GM18507 (cell line): ENCODE measurements around the gene RPN2.

Source experiments
- DNase-seq: peaks from one replicate; pipeline ENCODE4 v3.0.0; 2011; ENCODE audit warnings: low read depth; ENCODE audit not compliant: insufficient read length; ENCODE audit errors: extremely low spot score
- FAIRE-seq: peaks from 2 replicates; lab custom pipeline; 2011; peaks lifted over from hg19 to GRCh38; lab: Jason Lieb, UNC

RPN2 gene

DNA sequence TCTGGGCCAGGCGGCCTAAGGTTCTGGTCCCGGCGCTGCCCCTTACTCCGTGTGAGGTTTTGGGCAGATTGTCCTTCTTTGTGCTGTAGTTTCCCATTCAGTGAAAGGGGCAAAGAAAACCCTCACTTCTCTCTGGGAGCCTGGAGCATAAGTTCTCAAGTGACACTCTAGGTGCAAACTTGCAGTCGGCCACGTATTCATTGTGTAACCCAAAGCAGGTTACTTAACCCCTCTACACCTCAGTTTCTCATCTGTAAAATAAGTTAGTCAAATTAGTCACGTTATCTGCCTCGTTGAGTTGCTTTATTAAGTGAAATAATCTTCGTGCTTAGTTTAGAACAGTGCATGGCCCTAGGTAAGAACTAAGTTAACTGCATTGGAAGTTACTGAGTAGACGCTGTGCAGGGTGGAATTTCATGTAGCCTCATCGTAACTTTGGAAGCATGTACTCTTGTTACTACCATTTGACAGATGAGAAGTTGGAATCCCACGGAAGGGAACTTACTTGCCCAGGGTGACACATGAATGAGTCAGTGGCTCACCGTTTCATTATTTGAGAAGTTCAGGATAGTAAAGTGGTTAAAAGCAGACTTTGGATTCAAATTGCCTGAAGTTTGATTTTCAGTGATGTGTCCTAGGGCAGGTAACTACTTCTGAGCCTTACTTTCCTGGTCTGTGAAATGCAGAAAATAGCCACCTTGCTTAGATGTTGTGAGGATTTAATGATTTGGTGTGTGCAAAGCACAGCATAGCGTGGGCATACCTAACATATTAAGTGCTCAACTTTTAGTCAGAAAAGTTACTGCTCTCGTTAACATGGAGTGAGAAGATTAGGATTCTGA, 774 bp downstream of the RPN2 start:
- DNase-seq = no peak
- no peak for FAIRE-seq

DNA sequence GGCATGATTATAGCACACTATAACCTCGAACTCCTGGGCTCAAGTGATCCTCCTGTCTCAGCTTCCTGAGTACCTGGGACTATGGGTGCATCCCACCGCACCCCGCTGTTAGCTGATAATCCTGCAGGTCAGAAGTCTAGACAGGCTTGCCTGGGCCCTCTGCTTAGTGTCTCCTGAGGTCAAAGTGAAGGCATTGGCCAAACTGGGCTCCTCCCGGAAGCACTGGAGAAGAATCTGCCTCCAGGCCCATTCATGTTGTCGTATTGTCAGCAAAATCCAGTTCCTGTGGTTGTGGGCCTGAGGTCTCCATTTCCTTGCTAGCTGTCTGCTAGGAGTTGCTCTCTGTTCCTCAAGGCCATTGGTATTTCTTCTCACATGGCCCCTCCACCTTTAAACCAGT, 6.6 kb downstream of the RPN2 start:
- no peak for FAIRE-seq
- no peak for DNase-seq

DNA sequence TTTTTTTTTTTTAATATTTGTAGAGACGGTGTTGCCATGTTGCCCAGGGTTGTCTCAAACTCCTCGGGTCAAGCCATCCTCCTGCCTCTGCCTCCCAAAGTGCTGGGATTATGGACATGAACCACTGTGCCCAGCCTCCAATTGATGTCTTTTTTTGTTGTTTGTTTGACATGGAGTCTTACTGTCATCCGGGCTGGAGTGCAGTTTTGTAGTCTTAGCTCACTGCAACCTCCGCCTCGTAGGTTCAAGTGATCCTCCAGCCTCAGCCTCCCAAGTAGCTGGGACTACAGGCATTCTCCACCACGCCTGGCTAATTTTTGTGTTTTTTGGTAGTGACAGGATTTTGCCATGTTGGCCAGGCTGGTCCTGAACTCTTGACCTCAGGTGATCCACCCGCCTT, 9.7 kb downstream of the RPN2 start:
- FAIRE-seq (no peak), DNase-seq (no peak)

DNA sequence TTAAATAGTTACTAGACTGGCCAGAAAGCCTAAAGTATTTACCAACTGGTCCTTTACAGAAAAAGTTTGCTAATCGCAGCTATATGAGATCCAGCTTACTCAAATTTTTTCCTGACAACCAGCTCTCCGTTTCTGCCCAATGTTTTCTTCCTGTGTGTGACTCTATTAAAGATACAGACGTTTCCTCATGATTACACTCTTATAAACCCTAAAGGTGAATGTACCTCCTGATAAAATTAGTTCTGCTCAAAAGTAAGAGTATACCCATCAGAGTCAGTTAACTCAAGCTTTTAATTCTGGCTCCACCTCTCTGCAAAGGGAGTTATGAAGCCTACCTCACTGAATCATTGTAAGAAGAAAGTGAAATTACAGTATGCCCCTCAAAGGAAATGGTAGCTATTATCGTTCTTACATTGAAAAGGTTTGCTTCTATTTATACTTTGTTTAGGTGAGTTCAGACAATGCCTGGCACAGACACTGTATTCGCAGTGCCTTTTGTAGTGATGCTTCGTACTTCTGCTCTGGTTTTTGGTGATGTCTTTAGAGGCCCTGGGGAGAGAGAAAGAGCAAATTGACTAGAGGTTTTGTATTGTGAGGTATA, 10.4 kb downstream of the RPN2 start:
- DNase-seq (no peak), FAIRE-seq (no peak)

DNA sequence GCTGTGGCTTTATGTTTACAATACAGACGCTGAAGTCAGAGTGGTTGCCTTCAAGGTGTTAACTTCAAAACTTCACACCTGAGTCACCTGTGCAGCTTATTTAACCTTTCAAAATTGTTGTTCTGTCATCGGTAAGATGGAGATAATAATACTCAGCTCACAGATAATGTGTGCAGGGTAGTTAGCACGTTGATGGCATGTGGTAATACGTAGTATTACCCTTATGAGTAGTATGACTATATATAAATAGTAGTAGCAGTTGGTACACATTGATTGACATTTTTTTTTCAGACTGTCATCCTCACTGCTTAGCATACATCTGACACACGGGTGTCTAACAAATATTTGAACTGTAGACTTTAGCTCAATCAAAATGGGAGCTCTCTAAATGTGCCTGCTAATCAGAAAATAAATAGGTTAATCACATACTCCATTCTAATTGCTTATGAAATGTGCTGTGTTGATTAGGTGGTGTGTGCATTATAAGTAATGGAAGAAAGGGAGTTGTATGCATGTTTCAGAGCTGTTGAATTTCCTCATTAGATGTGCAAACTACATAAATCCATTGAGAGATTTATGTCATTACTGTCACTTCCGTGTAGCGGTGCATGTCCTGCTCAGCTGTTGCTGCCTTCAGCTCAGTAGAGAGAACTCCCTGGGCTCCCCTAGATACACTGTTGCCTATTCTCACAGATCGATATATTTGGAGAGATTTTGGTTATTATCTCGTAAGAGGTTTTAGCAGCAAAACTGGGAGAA, 11.4 kb downstream of the RPN2 start:
- no peak for DNase-seq
- no peak for FAIRE-seq

DNA sequence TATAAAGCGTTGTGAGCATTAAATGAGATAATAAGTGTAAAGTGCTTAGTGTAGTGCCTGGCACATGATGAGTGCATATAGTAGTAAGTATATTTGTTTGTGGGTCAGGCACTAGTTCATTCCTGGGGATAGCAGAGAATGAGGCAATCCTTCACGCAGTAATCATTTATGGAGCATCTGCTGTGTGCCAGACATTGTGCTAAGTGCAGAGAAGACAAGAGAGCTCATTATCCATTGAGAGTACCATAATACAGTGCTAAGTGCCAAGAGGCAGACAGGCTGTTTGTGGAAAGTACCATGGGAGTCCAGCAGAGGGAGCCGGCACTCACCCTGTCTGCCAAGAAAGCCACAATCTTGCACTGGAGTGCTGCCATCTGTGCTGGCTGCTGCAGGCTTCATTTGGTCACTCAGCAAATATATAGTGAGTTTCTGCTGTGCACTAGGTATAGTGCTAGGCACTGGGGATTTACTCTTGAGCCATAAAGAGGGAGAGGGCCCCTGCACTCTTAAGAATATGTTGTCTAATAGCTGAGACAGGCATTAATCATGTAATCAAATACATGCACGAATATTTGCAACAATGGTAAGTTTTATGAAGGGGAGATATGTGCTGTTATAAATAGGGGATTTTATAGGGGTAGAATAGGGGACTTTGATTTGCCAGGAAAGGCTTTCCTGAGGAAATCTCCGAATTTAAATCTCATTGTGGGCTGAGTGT, 13.2 kb downstream of the RPN2 start:
- peak; percentile 50 for DNase-seq
- peak; percentile 60 for FAIRE-seq

DNA sequence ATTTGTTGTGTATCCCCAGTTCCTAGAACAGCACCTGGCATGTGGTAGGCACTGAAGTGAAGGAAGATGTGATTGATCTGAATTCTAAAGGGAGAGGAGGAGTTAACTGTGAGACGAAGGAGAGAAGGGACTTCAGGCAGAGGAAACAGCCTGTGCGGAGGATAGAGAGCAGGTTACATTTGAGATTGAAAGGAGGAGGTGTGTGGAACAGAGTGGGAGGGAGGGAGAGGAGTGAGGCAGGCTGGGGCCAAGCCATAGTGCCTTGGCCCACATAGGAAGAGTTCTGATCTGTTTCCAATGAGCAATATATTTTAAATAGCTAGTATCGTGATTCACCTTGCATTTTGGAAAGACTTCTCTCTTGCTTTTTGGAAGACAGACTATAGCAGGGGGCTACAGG, 14.1 kb downstream of the RPN2 start:
- FAIRE-seq (no peak), DNase-seq (no peak)

DNA sequence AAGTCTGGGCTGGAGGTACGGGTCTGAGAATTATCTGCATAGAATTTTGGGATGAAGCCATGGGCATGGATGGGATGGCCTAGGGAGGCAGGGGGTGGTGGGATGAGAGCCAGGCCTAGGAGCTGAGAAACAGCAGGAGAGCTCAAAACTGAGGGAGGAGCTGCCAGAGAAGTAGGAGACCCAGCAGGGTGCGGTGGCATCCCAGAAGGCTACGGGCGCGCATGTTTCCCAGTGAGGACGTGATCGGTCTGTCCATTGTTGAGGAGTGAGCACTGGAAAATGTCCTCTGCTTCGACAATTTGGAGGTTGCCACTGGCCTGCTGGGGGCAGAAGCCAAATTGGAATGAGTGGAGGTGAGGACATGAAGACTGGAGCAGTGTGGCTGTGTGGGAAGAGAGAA, 14.7 kb downstream of the RPN2 start:
- FAIRE-seq (no peak), DNase-seq (no peak)

DNA sequence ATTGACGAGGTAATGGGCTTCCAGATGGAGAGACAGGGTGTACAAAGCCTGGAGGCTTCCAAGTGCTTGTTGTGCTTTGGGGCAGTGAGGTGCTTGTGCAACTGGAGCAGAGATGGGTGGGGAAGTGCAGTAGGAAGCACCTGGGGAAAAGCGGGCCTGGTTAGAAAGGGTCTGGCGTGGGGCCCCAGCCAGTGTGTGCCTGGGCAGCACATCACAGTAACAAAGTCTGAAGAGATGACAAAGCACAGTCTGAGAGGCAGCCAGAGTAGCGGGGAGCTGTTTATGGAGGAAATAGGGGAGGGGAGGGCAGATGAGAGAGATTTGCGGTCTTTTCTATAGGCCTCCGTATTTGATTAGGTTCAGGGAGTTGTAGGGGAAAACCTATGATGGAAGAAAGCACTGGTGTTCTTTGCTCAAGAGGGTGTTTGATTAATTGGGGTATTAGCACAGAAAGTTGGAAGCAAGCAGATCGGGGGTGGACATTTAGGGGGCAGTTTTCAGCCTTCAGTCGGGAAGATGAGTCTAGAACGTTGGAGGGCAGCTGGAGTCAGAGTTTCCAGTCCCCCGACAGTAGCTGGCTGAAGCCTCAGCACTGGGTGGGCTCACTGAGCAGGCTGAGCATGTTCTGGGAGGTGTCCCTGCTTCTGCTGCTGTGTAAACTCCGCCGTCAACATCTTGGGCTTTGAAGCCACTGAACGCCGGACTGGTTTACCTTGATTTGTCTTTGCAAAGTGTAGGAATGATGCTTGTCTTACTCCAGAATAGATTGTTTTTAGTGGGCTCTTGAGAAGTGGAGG, 15.7 kb downstream of the RPN2 start:
- FAIRE-seq = no peak
- DNase-seq = no peak

DNA sequence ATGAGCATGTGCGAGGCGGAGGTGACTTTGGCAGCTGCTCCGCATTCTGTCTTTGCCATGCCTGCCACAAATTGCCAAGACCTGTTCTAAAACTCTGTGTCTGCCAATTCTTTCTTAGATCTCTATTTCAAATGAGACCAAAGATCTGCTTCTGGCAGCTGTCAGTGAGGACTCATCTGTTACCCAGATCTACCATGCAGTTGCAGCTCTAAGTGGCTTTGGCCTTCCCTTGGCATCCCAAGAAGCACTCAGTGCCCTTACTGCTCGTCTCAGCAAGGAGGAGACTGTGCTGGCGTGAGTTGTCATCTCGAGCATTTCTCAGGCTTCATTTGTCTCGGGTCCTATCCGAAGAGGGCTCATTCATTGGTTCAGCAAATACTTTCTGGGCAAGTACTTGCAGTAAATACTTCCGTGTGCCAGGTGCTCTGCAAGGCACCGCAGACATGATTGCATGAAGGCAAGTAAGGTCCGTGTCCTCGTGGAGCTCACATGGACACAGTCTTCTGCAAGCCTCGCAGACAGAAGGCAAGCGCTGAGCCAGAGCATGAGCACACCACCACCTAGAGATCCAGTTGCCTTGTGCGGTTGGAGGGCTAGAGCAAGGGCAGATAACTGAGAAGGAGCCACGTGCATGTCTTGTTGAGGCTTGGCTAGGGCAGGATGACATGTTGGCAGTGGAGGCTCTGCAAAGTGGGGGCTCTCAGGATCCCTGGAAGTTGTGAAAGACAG, 20.0 kb downstream of the RPN2 start:
- FAIRE-seq (no peak), DNase-seq (no peak)

DNA sequence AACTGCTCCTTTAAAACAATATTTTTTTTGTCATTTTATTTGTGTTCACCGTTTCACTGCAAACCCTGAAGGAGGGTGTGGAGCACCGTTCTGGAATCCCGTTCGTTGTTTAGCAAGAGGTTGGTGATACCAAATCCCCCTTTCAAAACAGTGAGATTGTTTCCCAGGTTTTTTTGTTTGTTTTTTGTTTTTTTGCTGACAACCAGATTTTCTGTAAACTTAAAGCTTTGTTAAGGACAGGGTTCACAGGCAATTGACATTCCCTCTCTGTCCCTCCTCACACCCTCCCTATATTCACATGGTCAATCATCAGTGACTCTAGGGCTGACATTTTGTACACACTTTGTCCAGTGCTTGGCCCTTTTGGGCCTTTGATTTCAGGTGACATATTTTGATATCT, 21.2 kb downstream of the RPN2 start:
- FAIRE-seq = no peak

DNA sequence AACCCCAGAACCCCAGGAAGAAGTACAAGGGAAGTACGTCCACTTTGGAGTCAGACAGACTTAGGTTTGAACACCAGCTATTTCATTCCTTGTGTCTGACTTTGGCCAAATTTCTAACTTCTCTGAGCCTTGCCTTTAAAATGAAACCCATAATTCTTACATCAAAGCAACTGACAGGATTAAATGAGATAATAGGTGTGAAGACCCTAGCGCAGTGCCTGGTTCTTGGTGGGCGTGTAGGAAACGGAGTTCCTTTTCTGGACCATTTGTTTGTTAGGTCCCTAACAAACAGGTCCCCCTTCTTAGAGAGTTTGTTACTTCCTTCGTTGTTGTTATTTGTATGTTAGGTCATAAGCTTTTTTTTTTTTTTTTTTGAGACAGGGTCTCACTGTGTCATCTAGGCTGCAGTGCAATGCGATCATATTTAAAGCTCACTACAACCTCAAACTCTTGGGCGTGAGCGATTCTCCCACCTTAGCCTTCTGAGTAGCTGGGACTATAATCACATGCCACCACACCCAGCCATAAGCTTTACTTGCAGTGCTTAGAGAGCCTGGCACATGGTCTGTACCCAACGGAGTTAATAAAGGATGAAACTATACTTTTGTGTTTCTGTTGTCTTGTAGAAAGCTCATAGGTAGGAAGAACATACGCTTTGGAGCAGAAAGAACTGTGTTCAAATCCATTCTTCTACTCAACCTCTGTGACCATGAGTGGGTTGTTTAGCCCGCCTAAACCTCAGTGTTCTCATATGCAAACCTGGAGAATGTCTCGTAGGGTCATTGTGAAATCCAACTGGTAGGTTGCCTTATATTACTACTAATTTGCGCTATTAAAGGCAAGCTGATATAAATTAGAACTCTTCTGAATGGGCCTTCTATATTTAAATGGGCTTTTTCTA, 22.0 kb downstream of the RPN2 start:
- FAIRE-seq (no peak), DNase-seq (no peak)

More for the DNA sequence above, 21.2 kb downstream of the RPN2 start:
- no peak for DNase-seq

DNA sequence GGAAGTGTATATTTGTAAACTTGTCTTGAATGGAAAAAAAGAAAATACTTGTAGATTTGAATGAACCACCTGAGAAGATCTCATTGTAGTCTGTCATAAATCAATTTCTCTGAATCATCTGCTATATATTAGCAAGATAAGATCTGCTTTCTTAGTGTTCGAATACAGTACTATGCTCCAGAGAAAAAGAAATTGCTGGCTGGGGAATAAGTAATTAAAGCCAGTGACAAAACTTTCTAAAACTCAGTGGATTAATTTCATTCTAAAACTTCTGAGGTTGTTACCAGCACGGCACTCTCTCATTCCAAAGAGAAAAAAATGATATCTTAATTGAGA, 22.7 kb downstream of the RPN2 start:
- FAIRE-seq (no peak), DNase-seq (no peak)

DNA sequence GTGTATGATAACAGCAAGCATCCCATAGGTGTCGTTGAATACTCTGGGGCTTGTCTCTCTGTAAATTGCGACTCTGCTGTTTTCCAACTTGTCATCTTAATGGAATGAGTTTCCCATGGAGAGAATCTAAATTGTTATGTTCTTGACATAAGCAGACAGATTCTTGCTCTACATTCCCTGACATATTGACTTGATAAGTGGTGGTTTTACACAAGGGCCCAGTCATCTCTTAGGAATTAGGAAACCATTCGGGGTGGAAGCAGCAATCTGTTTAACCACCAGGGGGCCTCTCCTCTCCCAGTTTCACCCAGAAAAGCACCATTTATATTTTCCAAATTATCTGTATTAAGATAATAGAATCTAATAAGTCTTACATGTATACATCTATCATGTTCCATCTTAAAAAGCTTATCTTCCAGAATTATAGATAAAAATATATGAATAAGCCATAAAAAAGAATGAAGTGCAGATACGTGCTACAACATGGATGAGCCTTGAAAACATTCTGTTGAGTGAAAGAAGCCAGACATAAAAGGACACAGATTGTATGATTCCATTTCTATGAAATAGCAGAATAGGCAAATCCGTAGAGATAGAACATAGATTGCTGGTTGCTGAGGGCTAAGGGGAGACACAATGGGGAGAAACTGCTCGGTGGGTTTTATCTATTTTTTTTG, 23.3 kb downstream of the RPN2 start:
- peak; percentile 31 for FAIRE-seq

DNA sequence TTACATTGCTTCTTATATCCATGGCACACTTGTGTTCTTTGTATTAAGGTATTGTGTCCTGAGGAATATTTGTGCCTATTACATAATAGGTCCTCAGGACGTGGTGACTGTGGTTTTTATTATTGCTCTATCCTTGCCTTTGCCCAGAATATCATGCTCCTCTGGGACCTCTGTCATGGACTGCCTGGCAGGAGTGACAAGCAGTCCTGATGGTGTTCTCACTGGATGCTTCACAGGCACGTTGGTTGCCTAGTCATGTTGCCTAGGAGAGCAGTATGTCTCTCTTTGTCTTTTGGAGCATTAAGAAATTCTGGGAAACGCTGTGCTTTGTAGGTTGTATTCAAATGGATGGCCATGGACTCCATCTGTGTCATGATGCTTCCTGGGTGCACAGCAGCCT, 24.9 kb downstream of the RPN2 start:
- no peak for FAIRE-seq
- DNase-seq = no peak

More for the DNA sequence above, 23.3 kb downstream of the RPN2 start:
- no peak for DNase-seq

DNA sequence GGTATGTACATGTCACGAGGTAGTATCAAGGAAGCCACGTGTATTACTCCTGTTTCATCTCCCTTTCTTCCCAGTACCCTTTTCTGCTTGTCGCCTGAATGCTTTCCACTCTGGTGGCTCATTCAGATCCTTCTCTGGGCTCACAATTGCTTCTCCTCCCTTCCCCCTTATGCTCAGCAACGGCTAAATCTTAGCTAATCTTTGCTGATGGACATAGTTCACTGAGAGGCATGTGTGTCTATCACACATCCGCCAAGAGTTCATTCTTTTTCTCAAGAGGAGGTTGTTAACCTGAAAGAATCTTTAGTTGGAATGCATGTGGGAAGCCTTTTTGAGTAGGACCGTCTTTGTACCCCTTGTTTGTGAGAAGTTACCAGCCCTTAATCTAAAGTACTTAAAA, 26.0 kb downstream of the RPN2 start:
- FAIRE-seq = no peak
- DNase-seq = no peak

DNA sequence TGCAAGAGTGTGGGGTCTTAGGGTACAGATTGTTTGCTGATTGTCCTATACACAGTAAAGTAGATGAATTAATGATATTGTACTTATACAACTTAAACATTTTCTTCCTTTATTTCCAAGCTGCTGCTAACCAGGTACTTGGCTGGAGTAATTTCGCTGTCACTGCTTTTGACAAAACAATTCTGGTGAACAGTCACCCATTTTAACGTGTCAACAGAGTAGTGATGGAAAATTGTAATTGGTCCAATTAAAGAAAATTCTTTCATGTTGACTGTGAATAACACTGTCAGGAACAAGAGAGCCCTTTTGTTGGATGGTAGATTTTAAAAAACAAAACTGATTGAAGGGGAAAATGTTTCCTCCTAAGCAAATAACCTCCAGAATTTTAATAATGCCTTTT, 26.7 kb downstream of the RPN2 start:
- no peak for FAIRE-seq
- no peak for DNase-seq
